H1 (cell line): ENCODE data around the gene HTR1B.

Experiments used
- EP300 ChIP-seq, 2 experiments: IDR thresholded peaks; 1 replicate in 1 of 2; 2 replicates in 1 of 2; pipeline ENCODE4 v1.6.1; 2011 to 2012; ENCODE audit warnings: low read depth in 2 of 2, low read length in 2 of 2, mild to moderate bottlenecking in 2 of 2, borderline replicate concordance in 1 of 2, inconsistent platforms in 1 of 2, moderate library complexity in 1 of 2
- NRF1 ChIP-seq: IDR thresholded peaks from 2 replicates; pipeline ENCODE4 v1.6.1; 2011; ENCODE audit warnings: mild to moderate bottlenecking, low read depth, low read length, improper control_type of control experiment
- POLR2A ChIP-seq, 2 experiments: IDR thresholded peaks; 1 replicate in 1 of 2; 2 replicates in 1 of 2; pipeline ENCODE4 v1.6.1; 2011; ENCODE audit warnings: low read depth in 2 of 2, low read length in 2 of 2, mild to moderate bottlenecking in 2 of 2; ENCODE audit errors: control extremely low read depth in 1 of 2
- RAD21 ChIP-seq, 2 experiments: IDR thresholded peaks in 1 of 2; conservative IDR thresholded peaks in 1 of 2; 2 replicates each; pipeline ENCODE4 v1.6.1; 2011; ENCODE audit warnings: low read depth in 2 of 2, low read length in 2 of 2, improper control_type of control experiment in 1 of 2, inconsistent platforms in 1 of 2, mild to moderate bottlenecking in 1 of 2, moderate library complexity in 1 of 2
- RFX5 ChIP-seq: IDR thresholded peaks from 2 replicates; pipeline ENCODE4 v1.6.1; 2011; ENCODE audit warnings: low read depth, low read length, improper control_type of control experiment, borderline replicate concordance
- TBP ChIP-seq: IDR thresholded peaks from 2 replicates; pipeline ENCODE4 v1.6.1; 2011; ENCODE audit warnings: low read depth, low read length, improper control_type of control experiment
- YY1 ChIP-seq: IDR thresholded peaks from 2 replicates; pipeline ENCODE4 v1.6.1; 2011; ENCODE audit warnings: low read depth, mild to moderate bottlenecking, low read length
- TF ChIP-seq, protein P1 (sequence below): IDR thresholded peaks from 2 replicates; pipeline ENCODE4 v1.6.1; 2011; ENCODE audit warnings: low read length, improper control_type of control experiment
- TF ChIP-seq, protein P2 (sequence below), 3 experiments: IDR thresholded peaks; 1 replicate in 2 of 3; 2 replicates in 1 of 3; pipeline versions ENCODE4 v1.5.1 to v1.6.1; 2011; ENCODE audit warnings: low read length in 3 of 3, mild to moderate bottlenecking in 3 of 3, inconsistent platforms in 2 of 3, low read depth in 1 of 3, moderate library complexity in 1 of 3; ENCODE audit not compliant: insufficient read depth in 1 of 3; ENCODE audit errors: control extremely low read depth in 1 of 3
- TF ChIP-seq, protein P3 (sequence below): IDR thresholded peaks from 2 replicates; pipeline ENCODE4 v1.6.1; 2012; ENCODE audit warnings: inconsistent platforms

DNA sequence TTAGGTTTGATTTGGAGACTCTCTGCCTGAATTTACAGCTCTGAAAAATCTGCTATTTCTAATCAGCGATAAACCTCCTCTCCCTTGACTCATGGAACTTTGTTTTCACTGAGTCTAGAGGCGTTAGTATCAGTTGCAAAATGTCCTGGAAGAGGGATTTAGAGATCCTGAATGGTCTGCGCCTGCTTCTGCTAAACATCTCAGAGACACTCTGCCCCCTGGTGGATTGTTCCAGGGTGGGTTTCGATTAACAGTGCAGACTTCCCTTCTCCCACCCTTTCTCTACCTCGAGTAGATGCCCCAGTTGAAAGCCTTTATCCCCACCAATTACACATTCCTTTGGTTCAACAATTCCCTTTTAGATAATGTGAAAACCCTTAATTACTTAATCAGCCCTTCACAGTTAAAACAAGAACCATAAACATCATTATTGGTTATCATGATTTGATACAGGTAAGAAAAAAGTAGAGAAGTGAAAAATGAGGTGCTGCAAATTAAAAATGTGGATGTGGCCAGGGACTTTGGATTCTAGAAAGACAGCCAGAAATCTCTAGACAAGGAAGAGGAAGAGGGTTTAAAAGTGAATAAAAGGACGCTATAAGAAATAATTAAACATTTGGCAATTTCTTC, 5.5 kb downstream of the HTR1B start:
- no peak for TF ChIP-seq EP300 (IDR thresholded peaks at IDR 0.05; ENCODE audit: borderline replicate concordance in 1 of 2, low read depth in 2 of 2, low read length in 2 of 2)
- TF ChIP-seq, protein P1, sequence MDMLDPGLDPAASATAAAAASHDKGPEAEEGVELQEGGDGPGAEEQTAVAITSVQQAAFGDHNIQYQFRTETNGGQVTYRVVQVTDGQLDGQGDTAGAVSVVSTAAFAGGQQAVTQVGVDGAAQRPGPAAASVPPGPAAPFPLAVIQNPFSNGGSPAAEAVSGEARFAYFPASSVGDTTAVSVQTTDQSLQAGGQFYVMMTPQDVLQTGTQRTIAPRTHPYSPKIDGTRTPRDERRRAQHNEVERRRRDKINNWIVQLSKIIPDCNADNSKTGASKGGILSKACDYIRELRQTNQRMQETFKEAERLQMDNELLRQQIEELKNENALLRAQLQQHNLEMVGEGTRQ = no peak
- TF ChIP-seq, protein P2, sequence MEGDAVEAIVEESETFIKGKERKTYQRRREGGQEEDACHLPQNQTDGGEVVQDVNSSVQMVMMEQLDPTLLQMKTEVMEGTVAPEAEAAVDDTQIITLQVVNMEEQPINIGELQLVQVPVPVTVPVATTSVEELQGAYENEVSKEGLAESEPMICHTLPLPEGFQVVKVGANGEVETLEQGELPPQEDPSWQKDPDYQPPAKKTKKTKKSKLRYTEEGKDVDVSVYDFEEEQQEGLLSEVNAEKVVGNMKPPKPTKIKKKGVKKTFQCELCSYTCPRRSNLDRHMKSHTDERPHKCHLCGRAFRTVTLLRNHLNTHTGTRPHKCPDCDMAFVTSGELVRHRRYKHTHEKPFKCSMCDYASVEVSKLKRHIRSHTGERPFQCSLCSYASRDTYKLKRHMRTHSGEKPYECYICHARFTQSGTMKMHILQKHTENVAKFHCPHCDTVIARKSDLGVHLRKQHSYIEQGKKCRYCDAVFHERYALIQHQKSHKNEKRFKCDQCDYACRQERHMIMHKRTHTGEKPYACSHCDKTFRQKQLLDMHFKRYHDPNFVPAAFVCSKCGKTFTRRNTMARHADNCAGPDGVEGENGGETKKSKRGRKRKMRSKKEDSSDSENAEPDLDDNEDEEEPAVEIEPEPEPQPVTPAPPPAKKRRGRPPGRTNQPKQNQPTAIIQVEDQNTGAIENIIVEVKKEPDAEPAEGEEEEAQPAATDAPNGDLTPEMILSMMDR (IDR thresholded peaks at IDR 0.05; ENCODE audit: control extremely low read depth in 1 of 3, insufficient read depth in 1 of 3, low read depth in 1 of 3, low read length in 3 of 3) = peak; percentile 61 to 83 (median 78)
- TF ChIP-seq RFX5 = no peak
- no peak for TF ChIP-seq POLR2A (IDR thresholded peaks at IDR 0.05; ENCODE audit: control extremely low read depth in 1 of 2, low read depth in 2 of 2, low read length in 2 of 2)
- TF ChIP-seq TBP = no peak
- TF ChIP-seq, protein P3, sequence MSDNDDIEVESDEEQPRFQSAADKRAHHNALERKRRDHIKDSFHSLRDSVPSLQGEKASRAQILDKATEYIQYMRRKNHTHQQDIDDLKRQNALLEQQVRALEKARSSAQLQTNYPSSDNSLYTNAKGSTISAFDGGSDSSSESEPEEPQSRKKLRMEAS = no peak
- TF ChIP-seq NRF1 = no peak
- TF ChIP-seq YY1 = peak; percentile 39; the same call in 1 of the 2 replicates
- peak; percentile 88 to 89 for TF ChIP-seq RAD21 (IDR thresholded peaks at IDR 0.05 in 1 of 2, conservative IDR thresholded peaks at IDR 0.05 in 1 of 2; ENCODE audit: low read depth in 2 of 2, low read length in 2 of 2)
